Body of pancreas (tissue), 4 donors: ENCODE data around the gene RAB9A.

Experiments
- POLR2A ChIP-seq, 3 donors: fragments of 450-650 bp; IDR thresholded peaks; one replicate each; pipeline ENCODE4 v1.6.1; 2016; ENCODE audit warnings: antibody characterized with exemption in 3 of 3, mild to moderate bottlenecking in 2 of 3
- TF ChIP-seq, protein P1 (sequence below), 7 experiments: fragments of 450-650 bp in 4 of 7; fragments of 200-600 bp in 3 of 7; sonication (generic) in 3 of 7; IDR thresholded peaks; one replicate each; pipeline ENCODE4 v1.5.1; 2016 to 2019; ENCODE audit warnings: antibody characterized with exemption in 7 of 7

DNA sequence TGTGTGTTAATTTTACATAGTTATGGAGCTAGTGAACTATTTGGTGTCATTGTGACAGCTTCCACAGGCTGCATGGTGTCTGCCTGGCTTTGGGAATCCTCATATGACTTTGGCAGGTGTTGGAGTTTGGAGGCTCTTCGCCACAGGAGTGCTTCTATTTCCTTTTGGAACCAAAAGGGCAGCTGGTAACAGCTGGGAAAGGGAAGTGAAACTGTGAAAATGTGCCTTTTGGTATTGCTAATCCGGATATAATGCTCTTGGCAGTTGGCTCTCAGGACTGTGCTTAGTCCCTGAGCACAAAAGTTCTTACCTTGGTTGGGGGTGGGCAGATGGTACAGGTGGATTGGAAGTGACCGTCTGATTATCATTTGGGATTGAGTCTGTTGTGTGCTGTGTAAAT lies 63.7 kb downstream of the RAB9A start:
- TF ChIP-seq, protein P1, sequence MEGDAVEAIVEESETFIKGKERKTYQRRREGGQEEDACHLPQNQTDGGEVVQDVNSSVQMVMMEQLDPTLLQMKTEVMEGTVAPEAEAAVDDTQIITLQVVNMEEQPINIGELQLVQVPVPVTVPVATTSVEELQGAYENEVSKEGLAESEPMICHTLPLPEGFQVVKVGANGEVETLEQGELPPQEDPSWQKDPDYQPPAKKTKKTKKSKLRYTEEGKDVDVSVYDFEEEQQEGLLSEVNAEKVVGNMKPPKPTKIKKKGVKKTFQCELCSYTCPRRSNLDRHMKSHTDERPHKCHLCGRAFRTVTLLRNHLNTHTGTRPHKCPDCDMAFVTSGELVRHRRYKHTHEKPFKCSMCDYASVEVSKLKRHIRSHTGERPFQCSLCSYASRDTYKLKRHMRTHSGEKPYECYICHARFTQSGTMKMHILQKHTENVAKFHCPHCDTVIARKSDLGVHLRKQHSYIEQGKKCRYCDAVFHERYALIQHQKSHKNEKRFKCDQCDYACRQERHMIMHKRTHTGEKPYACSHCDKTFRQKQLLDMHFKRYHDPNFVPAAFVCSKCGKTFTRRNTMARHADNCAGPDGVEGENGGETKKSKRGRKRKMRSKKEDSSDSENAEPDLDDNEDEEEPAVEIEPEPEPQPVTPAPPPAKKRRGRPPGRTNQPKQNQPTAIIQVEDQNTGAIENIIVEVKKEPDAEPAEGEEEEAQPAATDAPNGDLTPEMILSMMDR (IDR thresholded peaks at IDR 0.05): no peak
- no peak for TF ChIP-seq POLR2A (IDR thresholded peaks at IDR 0.05)
